ENCODE measurements around the gene SIRPG. TPM values are rescaled to one million over a fixed set of nuclear protein-coding genes. Genes with fewer than 3 reads are reported as not detected.

The SIRPG gene
- total RNA-seq, 4 donors from 2014 or later = not detected

GRCh38 chr20:1664911-1665310 is 7.3 kb upstream of the SIRPG start:
- no CpG with 5 or more reads among the region's 5 CpGs for WGBS
- no peak for TF ChIP-seq POLR2A (IDR thresholded peaks at IDR 0.05)
- TF ChIP-seq EP300 (IDR thresholded peaks at IDR 0.05) = no peak
- Histone ChIP-seq H3K4me3 (no peak overlapping the region), H3K27me3 (peaks cover 18% of the 10 kb centered on the region), H3K9me3 (no peaks in the 10 kb centered on the region), H3K27ac (no peak overlapping the region), H3K36me3 (no peaks in the 10 kb centered on the region), H3K4me1 (no peaks in the 10 kb centered on the region)
- DNase-seq (ENCODE audit: low spot score in 2 of 2) = no peak

DNA sequence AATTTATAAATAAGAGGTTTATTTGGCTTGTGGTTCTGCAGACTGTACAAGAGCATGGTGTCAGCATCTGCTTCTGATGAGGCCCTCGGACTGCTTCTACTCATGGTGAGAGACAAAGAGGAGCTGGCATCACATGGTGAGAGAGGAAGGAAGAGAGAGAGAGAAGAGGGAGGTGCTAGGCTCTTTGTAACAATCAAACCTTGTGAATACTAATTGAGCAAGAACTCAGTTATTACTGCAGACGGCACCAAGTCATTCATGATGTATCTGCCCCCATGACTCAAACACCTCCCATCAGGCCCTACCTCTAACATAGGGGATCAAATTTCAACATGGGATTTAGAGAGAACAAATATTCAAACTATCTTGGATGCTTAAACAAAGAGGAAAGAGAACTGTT is 6.3 kb upstream of the SIRPG start:
- Histone ChIP-seq H3K27me3 (peaks cover 18% of the 10 kb centered on the region), H3K9me3 (no peaks in the 10 kb centered on the region), H3K4me1 (no peaks in the 10 kb centered on the region), H3K36me3 (no peaks in the 10 kb centered on the region), H3K4me3 (no peak overlapping the region), H3K27ac (no peak overlapping the region)
- DNase-seq (ENCODE audit: low spot score in 2 of 2) = no peak
- 33% methylated on average over 2 of the region's 2 CpGs for WGBS
- TF ChIP-seq EP300 (IDR thresholded peaks at IDR 0.05) = no peak

- Histone ChIP-seq H3K4me3 (no peak overlapping the region), H3K4me1 (no peaks in the 10 kb centered on the region), H3K27ac (no peak overlapping the region), H3K36me3 (no peaks in the 10 kb centered on the region), H3K27me3 (peaks cover 30% of the 10 kb centered on the region), H3K9me3 (no peaks in the 10 kb centered on the region)
- DNase-seq (ENCODE audit: low spot score in 2 of 2) = no peak
- TF ChIP-seq EP300 (IDR thresholded peaks at IDR 0.05) (no peak), POLR2AphosphoS5 (IDR thresholded peaks at IDR 0.05) (no peak), POLR2A (IDR thresholded peaks at IDR 0.05) (no peak)
- TF ChIP-seq, protein P1, sequence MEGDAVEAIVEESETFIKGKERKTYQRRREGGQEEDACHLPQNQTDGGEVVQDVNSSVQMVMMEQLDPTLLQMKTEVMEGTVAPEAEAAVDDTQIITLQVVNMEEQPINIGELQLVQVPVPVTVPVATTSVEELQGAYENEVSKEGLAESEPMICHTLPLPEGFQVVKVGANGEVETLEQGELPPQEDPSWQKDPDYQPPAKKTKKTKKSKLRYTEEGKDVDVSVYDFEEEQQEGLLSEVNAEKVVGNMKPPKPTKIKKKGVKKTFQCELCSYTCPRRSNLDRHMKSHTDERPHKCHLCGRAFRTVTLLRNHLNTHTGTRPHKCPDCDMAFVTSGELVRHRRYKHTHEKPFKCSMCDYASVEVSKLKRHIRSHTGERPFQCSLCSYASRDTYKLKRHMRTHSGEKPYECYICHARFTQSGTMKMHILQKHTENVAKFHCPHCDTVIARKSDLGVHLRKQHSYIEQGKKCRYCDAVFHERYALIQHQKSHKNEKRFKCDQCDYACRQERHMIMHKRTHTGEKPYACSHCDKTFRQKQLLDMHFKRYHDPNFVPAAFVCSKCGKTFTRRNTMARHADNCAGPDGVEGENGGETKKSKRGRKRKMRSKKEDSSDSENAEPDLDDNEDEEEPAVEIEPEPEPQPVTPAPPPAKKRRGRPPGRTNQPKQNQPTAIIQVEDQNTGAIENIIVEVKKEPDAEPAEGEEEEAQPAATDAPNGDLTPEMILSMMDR (IDR thresholded peaks at IDR 0.05) = no peak
- WGBS = 38% methylated on average over 2 of the region's 2 CpGs
Observed at GRCh38 chr20:1661542-1662299, 4.1 kb upstream of the SIRPG start.

DNA sequence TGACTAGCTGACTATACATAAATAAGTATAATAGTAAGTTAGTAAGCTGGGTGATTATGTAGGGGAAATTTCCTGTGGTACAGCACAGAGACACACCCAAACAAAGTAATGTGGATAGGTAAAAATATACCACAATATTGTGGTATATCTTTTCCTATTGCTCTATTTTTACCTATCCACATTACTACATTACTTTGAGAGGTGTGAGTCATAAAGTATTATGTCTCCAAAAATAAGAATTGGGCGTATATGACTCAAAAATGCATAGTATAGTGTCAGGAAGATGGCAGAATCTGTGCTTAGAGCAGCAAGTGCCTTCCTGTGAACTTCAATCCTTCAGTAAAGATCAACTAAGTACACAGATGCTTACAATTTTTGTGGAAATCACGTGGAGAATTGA is 2.7 kb upstream of the SIRPG start:
- H3K27me3 ChIP-seq = peaks cover 30% of the 10 kb centered on the region
- H3K27ac ChIP-seq = no peak overlapping the region
- TF ChIP-seq, protein P1 (IDR thresholded peaks at IDR 0.05) = no peak
- no peak for TF ChIP-seq EP300 (IDR thresholded peaks at IDR 0.05)
- TF ChIP-seq POLR2A (IDR thresholded peaks at IDR 0.05) = no peak
- no peak for TF ChIP-seq POLR2AphosphoS5 (IDR thresholded peaks at IDR 0.05)
- no peaks in the 10 kb centered on the region for H3K36me3 ChIP-seq
- H3K4me3 ChIP-seq = no peak overlapping the region
- no peak for DNase-seq (ENCODE audit: low spot score in 2 of 2)
- 36% methylated on average over 2 of the region's 2 CpGs for WGBS
- no peaks in the 10 kb centered on the region for H3K9me3 ChIP-seq
- H3K4me1 ChIP-seq = no peaks in the 10 kb centered on the region

DNA sequence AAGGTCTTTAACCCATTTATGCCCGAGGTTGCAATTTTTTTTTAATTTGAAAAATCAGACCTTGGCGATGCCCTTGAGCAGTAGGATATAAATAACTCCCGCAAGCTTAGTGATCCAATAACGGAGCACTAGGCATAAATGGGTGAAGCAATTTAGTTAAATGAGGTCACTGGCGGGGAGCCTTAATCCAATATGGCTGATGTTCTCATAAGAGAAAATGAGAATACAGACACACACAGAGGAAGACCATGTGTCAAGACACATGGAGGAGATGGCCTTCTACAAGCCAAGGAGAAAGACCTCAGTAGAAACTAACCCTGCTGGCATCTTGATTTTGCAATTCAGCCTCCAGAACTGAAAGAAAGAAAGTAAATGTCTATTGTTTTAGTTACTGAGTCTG is 735 bp downstream of the SIRPG start:
- Histone ChIP-seq H3K36me3 (no peaks in the 10 kb centered on the region), H3K27me3 (peaks cover 21% of the 10 kb centered on the region), H3K4me3 (no peak overlapping the region), H3K4me1 (no peaks in the 10 kb centered on the region), H3K9me3 (no peaks in the 10 kb centered on the region), H3K27ac (no peak overlapping the region)
- no peak for DNase-seq (ENCODE audit: low spot score in 2 of 2)
- TF ChIP-seq EP300 (IDR thresholded peaks at IDR 0.05) (no peak), POLR2AphosphoS5 (IDR thresholded peaks at IDR 0.05) (no peak), POLR2A (IDR thresholded peaks at IDR 0.05) (no peak)
- TF ChIP-seq, protein P1 (IDR thresholded peaks at IDR 0.05) = no peak
- 70% methylated on average over 5 of the region's 5 CpGs for WGBS

DNA sequence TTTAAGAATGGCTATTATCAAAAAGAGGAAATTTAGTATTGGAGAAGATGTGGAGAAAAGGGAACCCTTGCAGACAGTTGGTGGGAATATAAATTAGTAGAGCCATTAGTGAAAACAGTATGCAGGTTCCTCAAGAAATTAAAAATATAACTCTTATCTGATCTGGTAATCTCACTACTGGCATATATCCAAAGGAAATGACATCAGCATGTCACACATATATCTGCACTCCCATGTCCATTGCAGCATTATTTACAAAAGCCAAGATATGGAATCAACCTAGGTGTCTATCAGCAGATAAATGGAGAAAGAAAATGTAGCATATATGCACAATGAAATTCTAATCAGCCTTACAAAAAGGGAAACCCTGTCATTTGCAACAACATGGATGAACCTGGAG is 2.6 kb downstream of the SIRPG start:
- Histone ChIP-seq H3K4me3 (no peak overlapping the region), H3K9me3 (no peaks in the 10 kb centered on the region), H3K27ac (no peak overlapping the region), H3K27me3 (peaks cover 13% of the 10 kb centered on the region), H3K36me3 (no peaks in the 10 kb centered on the region), H3K4me1 (no peaks in the 10 kb centered on the region)
- no peak for DNase-seq (ENCODE audit: low spot score in 2 of 2)
- no peak for TF ChIP-seq EP300 (IDR thresholded peaks at IDR 0.05)
- no peak for TF ChIP-seq POLR2AphosphoS5 (IDR thresholded peaks at IDR 0.05)
- TF ChIP-seq, protein P1 (IDR thresholded peaks at IDR 0.05) = no peak

All from suprapubic skin (tissue), 4 donors.